K562 (cell line): ENCODE results near the gene LRRC7. TPM values are rescaled to one million over a fixed set of nuclear protein-coding genes. Genes with fewer than 3 reads are reported as not detected.

Experiments
- ATAC-seq: fragments of 200-7000 bp; cut with Tn5 transposase; 3 replicates; pipeline ENCODE4 v1.9.1; 2020; ENCODE audit warnings: moderate library complexity
- BruUV-seq: library from RNA; stranded (reverse); fragments of 400-500 nt; replicated peaks from 2 replicates; lab custom pipeline; 2021; lab: Mats Ljungman, UMichigan
- CTCF ChIA-PET: fragments of 300-600 bp; formaldehyde crosslinking; extraction: SDS; loops from one replicate; lab custom pipeline; 2021; ENCODE audit warnings: low intra/inter-chr PET ratio; lab: Yijun Ruan, JAX
- POLR2A ChIA-PET: fragments of 300-600, 350-650 bp; sonication (Branson Sonifier 250); formaldehyde crosslinking; extraction: SDS; loops from one replicate; lab custom pipeline; 2021; ENCODE audit warnings: antibody characterized with exemption, inconsistent platforms; lab: Yijun Ruan, JAX
- DNase-seq, 4 experiments: peaks; one replicate each; pipeline versions ENCODE4 v3.0.0 to v3.0.0-alpha.2; 2011 to 2018; ENCODE audit warnings: low spot score in 3 of 4, mixed read lengths in 3 of 4; ENCODE audit errors: extremely low read depth in 1 of 4
- FAIRE-seq: peaks from 2 replicates; lab custom pipeline; 2011; peaks lifted over from hg19 to GRCh38; lab: Jason Lieb, UNC
- H2AFZ ChIP-seq: 2 replicates; pipeline ENCODE4 v1.6.0; 2011; ENCODE audit warnings: low read depth, low read length, control low read depth, inconsistent platforms
- H3K27ac ChIP-seq: fragments of 200-600 bp; 3 replicates; pipeline ENCODE4 v1.8.0; 2011; ENCODE audit warnings: low read depth, mild to moderate bottlenecking, control low read depth, inconsistent platforms, low read length, moderate library complexity, mixed read lengths; ENCODE audit errors: extremely low read depth
- H3K27me3 ChIP-seq, 2 experiments: fragments of 300-600 bp in 1 of 2; 2 replicates in 1 of 2; 3 replicates in 1 of 2; pipeline versions ENCODE4 v1.6.0 to v1.8.0; 2011; ENCODE audit warnings: inconsistent platforms in 2 of 2, low read length in 2 of 2, mild to moderate bottlenecking in 1 of 2, mixed read lengths in 1 of 2, moderate library complexity in 1 of 2; ENCODE audit not compliant: control insufficient read depth in 2 of 2, insufficient read depth in 2 of 2
- H3K36me3 ChIP-seq: fragments of 300-600 bp; 3 replicates; pipeline ENCODE4 v1.8.0; 2011; ENCODE audit warnings: mild to moderate bottlenecking, low read length, inconsistent platforms; ENCODE audit not compliant: control insufficient read depth, insufficient read depth
- H3K4me1 ChIP-seq, 2 experiments: fragments of 200-600 bp in 1 of 2; replicated peaks in 1 of 2; 2 replicates in 1 of 2; 3 replicates in 1 of 2; pipeline versions ENCODE4 v1.5.1 to v1.8.0; 2011; ENCODE audit warnings: inconsistent platforms in 2 of 2, low read length in 2 of 2, mild to moderate bottlenecking in 1 of 2, mixed read lengths in 1 of 2, moderate library complexity in 1 of 2; ENCODE audit not compliant: control insufficient read depth in 2 of 2, insufficient read depth in 2 of 2
- H3K4me2 ChIP-seq: 2 replicates; pipeline ENCODE4 v1.6.1; 2011; ENCODE audit warnings: low read length, control low read depth, inconsistent platforms, mixed read lengths; ENCODE audit not compliant: insufficient read depth
- H3K4me3 ChIP-seq: fragments of 200-600 bp; sonication (generic), shearing (Covaris generic); 2 replicates; pipeline ENCODE4 v1.5.1; 2016; ENCODE audit warnings: control low read depth, inconsistent platforms
- H3K79me2 ChIP-seq: fragments of 200-600 bp; 3 replicates; pipeline ENCODE4 v1.8.0; 2011; ENCODE audit warnings: low read length, inconsistent platforms; ENCODE audit not compliant: control insufficient read depth, insufficient read depth
- H3K9ac ChIP-seq, 2 experiments: 2 replicates each; pipeline versions ENCODE4 v1.6.0 to v1.6.1; 2011; ENCODE audit warnings: low read depth in 2 of 2, low read length in 2 of 2, control low read depth in 1 of 2, inconsistent platforms in 1 of 2, mild to moderate bottlenecking in 1 of 2, mixed read lengths in 1 of 2; ENCODE audit not compliant: insufficient read depth in 1 of 2
- H3K9me1 ChIP-seq: one replicate; pipeline ENCODE4 v1.6.0; 2011; ENCODE audit warnings: inconsistent platforms, mild to moderate bottlenecking, low read length, moderate library complexity; ENCODE audit not compliant: control insufficient read depth, insufficient read depth
- H3K9me3 ChIP-seq: replicated peaks from 2 replicates; pipeline ENCODE4 v1.5.1; 2011; ENCODE audit warnings: low read depth, low read length, inconsistent platforms; ENCODE audit not compliant: control insufficient read depth, insufficient read depth
- H4K20me1 ChIP-seq: replicated peaks from 2 replicates; pipeline ENCODE4 v1.6.1; 2011; ENCODE audit warnings: low read length, inconsistent platforms, mixed read lengths; ENCODE audit not compliant: control insufficient read depth, insufficient read depth
- NFXL1 ChIP-seq: fragments of 450-650 bp; formaldehyde crosslinking; IDR thresholded peaks from 2 replicates; pipeline ENCODE4 v1.4.0; 2021; ENCODE audit warnings: mild to moderate bottlenecking
- PCBP1 ChIP-seq: fragments of 200-400 bp; formaldehyde crosslinking; IDR thresholded peaks from 2 replicates; pipeline ENCODE4 v1.6.1; 2018; ENCODE audit warnings: mild to moderate bottlenecking, low read depth, low read length; ENCODE audit not compliant: poor library complexity, severe bottlenecking
- PHTF2 ChIP-seq: fragments of 250-450 bp; sonication (Bioruptor Pico); IDR thresholded peaks from 2 replicates; pipeline ENCODE4 v1.5.0; 2021; ENCODE audit warnings: mild to moderate bottlenecking
- SRSF7 ChIP-seq: fragments of 200-400 bp; formaldehyde crosslinking; optimal IDR thresholded peaks from 2 replicates; pipeline ENCODE3; 2017; ENCODE audit warnings: mild to moderate bottlenecking, low read depth, low read length
- ZKSCAN8 ChIP-seq: fragments of 200-800 bp; sonication (Bioruptor generic); IDR thresholded peaks from 2 replicates; pipeline ENCODE4 v1.6.1; 2016; ENCODE audit warnings: missing genetic modification characterization, missing compliant biosample characterization
- ZNF121 ChIP-seq: sonication (generic); formaldehyde crosslinking; conservative IDR thresholded peaks from 2 replicates; pipeline ENCODE4 v1.8.0; 2022; ENCODE audit warnings: missing genetic modification reagents
- ZNF175 ChIP-seq: fragments of 200-800 bp; sonication (Bioruptor generic); IDR thresholded peaks from 2 replicates; pipeline ENCODE4 v1.6.1; 2016; ENCODE audit warnings: low read depth, mild to moderate bottlenecking, missing genetic modification characterization, missing compliant biosample characterization
- ZNF699 ChIP-seq: fragments of 250-450 bp; sonication (Bioruptor Pico); IDR thresholded peaks from 2 replicates; pipeline ENCODE4 v1.8.0; 2021; ENCODE audit warnings: mild to moderate bottlenecking, moderate library complexity; ENCODE audit not compliant: insufficient replicate concordance
- WGBS: fragments of 100-300 bp; shearing (Covaris generic); methylation state at CpG from one replicate; pipeline ENCODE4 v1.1.6; 2016; ENCODE audit warnings: low coverage, mixed read lengths; ENCODE audit not compliant: insufficient coverage; ENCODE audit errors: missing lambda C conversion rate; 5-methylcytosine and 5-hydroxymethylcytosine counted together
- in situ Hi-C: fragments of 300-500 bp; cut with MboI; formaldehyde crosslinking; loops from 4 replicates; pipeline ENCODE4 v1.15.0; 2018; ENCODE audit warnings: inconsistent platforms, mixed read lengths
- intact Hi-C: fragments of 100-400 bp; cut with micrococcal nuclease; formaldehyde crosslinking; loops from 2 replicates; pipeline ENCODE4 v1.14.2; 2022
- polyA plus RNA-seq, 8 experiments: library from polyadenylated mRNA; depleted of rRNA in 4 of 8; stranded (reverse) in 5 of 8; unstranded in 3 of 8; fragments of >200 nt; fragmentation: Nextera tagmentation in 2 of 8; fragmentation: Illumina TruSeq in 1 of 8; extraction: Ambion mirVana in 2 of 8; extraction: Trizol in 1 of 8; gene quantifications; 2 replicates each; pipeline versions ENCODE4 v1.2.1 to v1.2.3, GENCODE V29; 2011 to 2014; ENCODE audit warnings: inconsistent platforms in 1 of 8, missing spikeins in 1 of 8
- total RNA-seq, 7 experiments: library from RNA; depleted of rRNA in 6 of 7; stranded (reverse); fragments of >200 nt in 6 of 7; fragmentation: Illumina TruSeq in 2 of 7; extraction: Trizol in 2 of 7; gene quantifications; 2 replicates each; pipeline versions ENCODE4 v1.2.1 to v1.2.3, GENCODE V29; 2011 to 2021; ENCODE audit warnings: low replicate concordance in 1 of 7
- TF ChIP-seq, protein P1 (sequence below): sonication (generic); formaldehyde crosslinking; IDR thresholded peaks from 2 replicates; pipeline ENCODE4 v1.8.0; 2022; ENCODE audit warnings: mild to moderate bottlenecking, missing genetic modification reagents
- TF ChIP-seq, protein P2 (sequence below): fragments of 250-450 bp; sonication (Bioruptor Pico); IDR thresholded peaks from 2 replicates; pipeline ENCODE4 v1.5.0; 2021; ENCODE audit warnings: mild to moderate bottlenecking, moderate library complexity

LRRC7 gene
- total and polyA plus RNA-seq, 9 of the 15 experiments (the other 6 are each of a cell fraction or from before 2014, with no cell fraction given), result 0.09 to 0.94 (median 0.49) TPM

- Histone ChIP-seq H4K20me1 (no peaks in the 10 kb centered on the region), H3K79me2 (no peaks in the 10 kb centered on the region), H3K4me1 (no peaks in the 10 kb centered on the region), H2AFZ (no peak overlapping the region), H3K4me2 (no peak overlapping the region), H3K4me3 (no peak overlapping the region)
- POLR2A ChIA-PET, result interaction anchor here (0.6 kb wide), 1 partner anchor 928 kb away, joined by 3 read pairs; no protein-coding TSS in a partner anchor
- CTCF ChIA-PET, result no interaction called here
- intact Hi-C loops, result no loop called here
- no peak for FAIRE-seq
- TF ChIP-seq ZNF175 (CRISPR knock-in tag), result no peak
- TF ChIP-seq, protein P1, sequence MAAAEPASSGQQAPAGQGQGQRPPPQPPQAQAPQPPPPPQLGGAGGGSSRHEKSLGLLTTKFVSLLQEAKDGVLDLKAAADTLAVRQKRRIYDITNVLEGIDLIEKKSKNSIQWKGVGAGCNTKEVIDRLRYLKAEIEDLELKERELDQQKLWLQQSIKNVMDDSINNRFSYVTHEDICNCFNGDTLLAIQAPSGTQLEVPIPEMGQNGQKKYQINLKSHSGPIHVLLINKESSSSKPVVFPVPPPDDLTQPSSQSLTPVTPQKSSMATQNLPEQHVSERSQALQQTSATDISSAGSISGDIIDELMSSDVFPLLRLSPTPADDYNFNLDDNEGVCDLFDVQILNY (CRISPR knock-in tag), result no peak
- no peak for TF ChIP-seq PCBP1
- no peak for TF ChIP-seq NFXL1 (CRISPR knock-in tag)
- no peak for TF ChIP-seq ZNF699 (CRISPR knock-in tag)
- no peak for TF ChIP-seq SRSF7
- TF ChIP-seq PHTF2 (CRISPR knock-in tag), result no peak
- TF ChIP-seq ZKSCAN8 (CRISPR knock-in tag), result no peak
- no peak for TF ChIP-seq ZNF121 (CRISPR knock-in tag)
- TF ChIP-seq, protein P2, sequence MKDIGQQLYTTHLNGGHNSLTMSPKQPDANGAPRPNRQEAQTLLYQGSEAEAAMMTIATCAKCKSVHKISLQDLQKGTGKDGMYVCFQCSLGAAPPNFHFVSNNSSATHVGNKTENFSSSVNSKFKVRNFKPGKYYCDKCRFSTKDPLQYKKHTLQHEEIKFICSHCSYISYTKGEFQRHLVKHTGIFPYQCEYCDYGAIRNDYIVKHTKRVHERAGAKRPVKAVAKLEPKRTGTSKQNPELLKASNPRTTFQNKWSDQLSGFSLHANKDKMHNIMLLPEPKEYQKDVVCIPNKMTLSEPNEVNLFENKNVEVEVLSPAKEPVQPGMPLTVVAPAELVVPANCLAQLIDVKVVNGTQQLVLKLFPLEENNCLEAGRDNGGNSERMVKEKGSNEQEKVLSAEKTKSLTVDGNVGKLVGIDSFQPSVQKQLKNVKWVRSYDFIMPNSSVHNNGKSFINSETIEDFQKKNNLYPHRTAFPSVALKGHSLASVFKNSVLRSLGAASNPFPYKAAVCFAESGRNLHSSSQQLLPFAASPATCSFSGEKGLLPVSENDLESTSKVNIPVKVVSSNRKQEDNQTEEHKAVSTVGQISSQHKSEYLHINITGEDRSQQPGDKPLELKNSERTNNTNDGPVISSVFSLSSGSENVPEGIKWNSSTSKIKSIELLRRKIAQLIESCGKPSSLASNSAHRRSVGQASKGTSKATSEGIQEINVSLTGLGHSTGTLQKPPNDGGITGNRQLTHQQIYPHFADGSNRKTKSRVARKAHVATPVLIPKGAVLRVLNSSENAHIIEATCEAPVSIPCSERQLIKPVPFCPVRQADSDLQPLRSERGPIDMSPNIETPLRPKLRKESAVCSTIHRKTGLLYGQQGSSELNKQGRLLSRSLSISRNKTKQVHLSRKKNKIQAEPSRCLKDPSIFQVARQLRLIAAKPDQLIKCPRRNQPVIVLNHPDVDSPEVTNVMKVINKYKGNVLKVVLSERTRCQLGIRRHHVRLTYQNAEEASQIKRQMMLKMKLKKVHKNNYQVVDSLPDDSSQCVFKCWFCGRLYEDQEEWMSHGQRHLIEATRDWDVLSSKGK, result no peak
- TF ChIP-seq, all 486 proteins: peak for 0
- DNase-seq, result no peak
- Histone ChIP-seq H3K27ac (no peak overlapping the region), H3K36me3 (no peaks in the 10 kb centered on the region), H3K9me1 (no peaks in the 10 kb centered on the region), H3K9ac (no peak overlapping the region), H3K27me3 (no peaks in the 10 kb centered on the region), H3K9me3 (no peaks in the 10 kb centered on the region)
- BruUV-seq, result no TSS peak
- no peak for ATAC-seq
- WGBS, result 17% methylated on average over 3 of the region's 3 CpGs
- in situ Hi-C loops, result no loop called here
These were observed 522.4 kb downstream of the LRRC7 start for GRCh38 chr1:70090141-70090540.
